ENCODE measurements around the gene HSPA12A.

Gene HSPA12A

DNA sequence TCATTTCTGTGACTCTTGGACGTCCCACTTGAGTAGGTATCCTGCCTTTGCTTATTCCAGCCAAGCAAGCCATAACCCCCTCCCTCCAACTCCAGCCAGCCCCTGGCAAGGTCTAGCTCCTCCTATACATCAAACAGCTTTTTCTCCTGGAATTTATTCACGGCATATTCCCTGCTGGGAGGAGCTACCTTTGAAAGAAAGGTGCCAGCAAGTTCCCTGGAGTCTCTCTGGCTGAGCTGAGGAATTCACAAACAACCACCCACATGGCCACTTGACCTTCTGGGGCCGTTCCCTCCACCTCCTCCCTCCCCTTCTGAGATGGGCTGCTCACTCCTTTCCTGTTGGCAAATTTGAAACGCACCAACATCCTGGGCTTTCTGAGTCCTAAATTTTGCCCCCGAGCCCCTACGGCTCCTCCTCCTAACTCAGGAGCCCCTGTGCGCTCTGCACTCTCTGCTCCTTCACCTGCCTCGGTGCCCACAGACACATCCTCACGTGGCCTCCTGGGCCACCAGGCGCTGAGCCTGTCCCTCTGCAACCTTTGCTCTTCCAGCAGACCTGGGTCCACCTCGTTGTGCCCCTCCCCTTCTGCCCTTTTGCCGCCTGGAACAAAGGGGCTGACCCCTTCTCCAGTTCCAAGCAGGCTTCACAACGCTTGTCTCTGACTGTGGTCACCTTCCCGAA lies 48.0 kb downstream of the HSPA12A start:
- DNase-seq (ENCODE audit: extremely low read depth in 1 of 2, low read depth in 1 of 2), result no peak

GRCh38 chr10:116692225-116692624 lies 50.1 kb downstream of the HSPA12A start:
- no peak for DNase-seq (ENCODE audit: extremely low read depth in 1 of 2, low read depth in 1 of 2)

- DNase-seq (ENCODE audit: extremely low read depth in 1 of 2, low read depth in 1 of 2), result no peak
Measured at GRCh38 chr10:116691635-116692034, 50.7 kb downstream of the HSPA12A start.

DNA sequence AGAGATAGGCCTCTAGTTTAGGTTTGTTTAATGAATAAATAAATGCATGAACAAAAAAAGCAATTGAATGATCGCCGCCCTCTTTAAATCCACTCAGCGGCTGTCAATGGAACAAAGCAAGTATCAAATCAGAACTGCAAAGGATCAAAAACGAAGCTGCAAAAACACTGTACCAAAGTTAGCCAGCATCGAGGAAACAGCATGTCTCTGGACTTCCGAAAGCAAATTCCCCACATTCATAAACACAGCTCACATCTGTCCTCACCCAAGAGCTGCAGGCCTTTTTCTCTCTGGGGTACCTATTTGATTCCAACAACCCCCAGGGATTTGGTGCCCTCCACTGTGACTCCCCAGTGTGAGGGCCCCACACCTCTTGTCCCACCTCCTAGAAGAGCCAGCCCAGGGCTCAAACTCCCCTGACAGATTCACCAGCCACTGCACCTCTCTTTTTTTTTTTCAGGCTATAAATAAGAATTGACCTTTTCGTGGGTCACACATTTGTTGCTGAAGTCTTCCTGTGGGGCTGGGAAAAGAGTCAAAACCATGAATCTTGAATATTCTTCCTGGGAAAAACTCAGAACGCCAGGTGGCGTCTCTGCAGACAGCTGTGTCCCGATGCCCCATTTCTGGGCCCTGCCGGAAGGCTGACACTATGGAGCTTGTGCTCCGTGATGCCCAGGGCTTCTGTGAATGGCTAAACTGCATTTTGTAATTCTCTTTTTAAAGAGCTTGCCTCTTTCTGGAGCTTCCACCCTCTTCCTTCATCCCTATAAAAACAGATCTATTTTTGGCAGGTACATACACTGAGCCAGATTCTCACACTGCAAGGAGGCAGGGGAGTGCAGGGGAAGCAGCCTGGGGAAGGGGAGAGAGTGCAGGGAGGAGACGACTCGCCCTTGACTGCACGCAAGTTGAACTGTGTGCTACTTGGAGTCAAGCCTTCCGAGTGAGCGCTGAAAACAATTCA lies 51.7 kb downstream of the HSPA12A start:
- no peak for DNase-seq (ENCODE audit: extremely low read depth in 1 of 2, low read depth in 1 of 2)

- no peak for DNase-seq (ENCODE audit: extremely low read depth in 1 of 2, low read depth in 1 of 2)
Measured at GRCh38 chr10:116689744-116690143, 52.6 kb downstream of the HSPA12A start.

GRCh38 chr10:116688741-116689495 lies 53.4 kb downstream of the HSPA12A start:
- DNase-seq (ENCODE audit: extremely low read depth in 1 of 2, low read depth in 1 of 2), result no peak

GRCh38 chr10:116688241-116688711 lies 54.1 kb downstream of the HSPA12A start:
- no peak for DNase-seq (ENCODE audit: extremely low read depth in 1 of 2, low read depth in 1 of 2)

DNA sequence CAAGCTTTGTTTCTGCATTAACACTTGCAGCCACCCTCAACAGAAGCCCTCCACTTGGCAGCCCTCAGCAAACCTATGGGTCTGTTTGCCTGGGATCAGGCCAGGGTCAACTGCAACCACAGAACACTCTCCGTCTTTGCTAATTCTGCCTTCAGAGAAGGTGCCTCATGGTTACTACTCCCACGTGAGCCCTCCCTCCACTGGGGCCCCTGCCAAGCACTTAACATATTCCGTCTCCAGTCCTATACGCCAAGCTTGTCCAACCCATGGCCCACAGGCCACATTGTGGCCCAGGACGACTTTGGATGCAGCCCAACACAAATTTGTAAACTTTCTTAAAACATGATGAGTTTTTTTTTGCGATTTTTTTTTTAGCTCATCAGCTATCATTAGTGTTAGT lies 54.7 kb downstream of the HSPA12A start:
- no peak for DNase-seq (ENCODE audit: extremely low read depth in 1 of 2, low read depth in 1 of 2)

- DNase-seq (ENCODE audit: extremely low read depth in 1 of 2, low read depth in 1 of 2), result no peak
Measured at GRCh38 chr10:116686632-116687031, 55.7 kb downstream of the HSPA12A start.

GRCh38 chr10:116685807-116686206 lies 56.6 kb downstream of the HSPA12A start:
- no peak for DNase-seq (ENCODE audit: extremely low read depth in 1 of 2, low read depth in 1 of 2)

- no peak for DNase-seq (ENCODE audit: extremely low read depth in 1 of 2, low read depth in 1 of 2)
Measured at GRCh38 chr10:116684781-116685180, 57.6 kb downstream of the HSPA12A start.

DNA sequence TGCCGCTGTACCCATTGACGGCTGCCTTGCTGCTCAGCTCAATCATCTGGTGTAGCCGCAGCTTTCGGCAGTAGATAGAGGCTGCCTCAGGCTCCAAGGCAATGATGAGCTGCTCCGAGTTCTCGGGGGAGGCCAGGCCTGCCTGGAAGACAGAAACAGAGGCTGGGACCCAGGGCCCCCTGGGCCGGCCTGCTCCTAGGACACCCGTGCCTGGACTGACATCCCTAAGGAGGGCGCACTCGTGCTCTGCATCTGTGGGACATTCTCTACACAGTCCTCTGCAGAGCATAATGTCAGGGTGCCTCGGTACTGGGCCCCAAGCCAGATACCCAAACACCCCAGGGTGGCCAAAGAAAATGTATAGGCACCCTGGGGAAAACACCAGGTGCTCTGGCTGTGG lies 58.5 kb downstream of the HSPA12A start:
- DNase-seq (ENCODE audit: extremely low read depth in 1 of 2, low read depth in 1 of 2), result no peak

GRCh38 chr10:116683166-116683565 lies 59.2 kb downstream of the HSPA12A start:
- no peak for DNase-seq (ENCODE audit: extremely low read depth in 1 of 2, low read depth in 1 of 2)

DNA sequence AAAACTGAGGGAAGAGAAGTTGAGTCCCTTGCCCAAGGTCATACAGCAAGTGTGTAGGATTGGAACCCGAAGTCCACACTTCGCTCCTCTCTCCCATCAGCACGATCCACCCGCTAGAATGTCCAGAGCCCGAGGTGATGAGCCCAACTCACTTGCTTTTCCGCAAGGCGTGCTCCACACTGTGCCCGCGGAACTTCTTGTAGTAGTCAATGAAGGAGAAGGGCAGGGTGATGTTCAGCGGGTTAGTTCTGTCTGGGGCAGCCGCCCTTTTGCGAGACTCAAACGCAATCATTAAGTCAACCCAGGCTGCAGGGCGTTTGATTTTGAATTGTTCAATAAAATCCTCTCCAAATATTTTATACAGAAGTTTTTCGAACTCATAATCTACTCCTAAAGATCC lies 63.0 kb downstream of the HSPA12A start:
- DNase-seq (ENCODE audit: extremely low read depth in 1 of 2, low read depth in 1 of 2), result no peak

GRCh38 chr10:116676633-116677032 lies 65.7 kb downstream of the HSPA12A start:
- DNase-seq (ENCODE audit: extremely low read depth in 1 of 2, low read depth in 1 of 2), result no peak

DNA sequence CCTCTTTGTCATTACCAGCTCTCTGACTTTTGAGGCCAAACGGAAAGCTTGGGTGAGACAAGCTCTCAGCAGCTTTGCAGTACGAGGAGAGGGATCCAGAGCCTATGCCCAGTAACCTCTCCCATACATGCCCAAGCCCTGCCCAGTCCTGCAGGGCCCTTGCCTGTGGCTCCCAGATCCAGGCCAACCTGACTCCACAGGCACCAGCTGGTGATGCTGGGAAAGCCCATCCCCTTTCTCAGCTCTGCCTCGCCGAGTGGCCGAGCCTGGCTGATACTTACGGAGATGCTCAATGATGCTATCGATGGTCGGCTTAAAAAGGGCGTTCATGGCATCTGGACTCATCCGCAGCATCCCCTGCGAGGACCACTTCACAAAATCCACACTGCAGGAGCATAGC lies 66.2 kb downstream of the HSPA12A start:
- no peak for DNase-seq (ENCODE audit: extremely low read depth in 1 of 2, low read depth in 1 of 2)

DNA sequence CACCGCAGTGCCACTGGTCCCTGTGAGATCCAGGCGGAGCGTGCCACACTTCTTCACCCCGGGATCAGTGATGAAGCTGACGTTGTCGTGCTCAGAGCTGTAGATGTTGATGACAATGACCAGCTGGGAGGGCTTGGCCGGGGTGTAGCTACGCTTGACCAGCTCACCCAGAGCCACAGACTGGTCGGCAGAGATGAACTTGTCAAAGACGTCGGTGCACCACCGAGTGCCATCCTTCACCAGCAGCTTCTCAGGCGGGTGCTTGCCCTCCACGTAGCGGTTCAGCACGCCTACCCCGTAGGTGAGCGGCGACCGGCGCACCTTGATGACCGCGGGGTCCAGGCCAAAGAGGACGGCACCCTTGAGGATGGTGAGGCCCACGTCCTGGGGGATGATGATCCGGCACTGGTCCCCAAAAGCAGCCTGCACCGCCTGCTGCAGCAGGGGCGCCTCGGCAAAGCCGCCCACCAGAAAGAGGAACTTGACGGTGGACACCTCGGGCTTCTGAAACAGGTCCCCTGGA lies 67.4 kb downstream of the HSPA12A start:
- DNase-seq (ENCODE audit: extremely low read depth in 1 of 2, low read depth in 1 of 2), result no peak

- DNase-seq (ENCODE audit: extremely low read depth in 1 of 2, low read depth in 1 of 2), result no peak
Measured at GRCh38 chr10:116673866-116674265, 68.5 kb downstream of the HSPA12A start.

DNA sequence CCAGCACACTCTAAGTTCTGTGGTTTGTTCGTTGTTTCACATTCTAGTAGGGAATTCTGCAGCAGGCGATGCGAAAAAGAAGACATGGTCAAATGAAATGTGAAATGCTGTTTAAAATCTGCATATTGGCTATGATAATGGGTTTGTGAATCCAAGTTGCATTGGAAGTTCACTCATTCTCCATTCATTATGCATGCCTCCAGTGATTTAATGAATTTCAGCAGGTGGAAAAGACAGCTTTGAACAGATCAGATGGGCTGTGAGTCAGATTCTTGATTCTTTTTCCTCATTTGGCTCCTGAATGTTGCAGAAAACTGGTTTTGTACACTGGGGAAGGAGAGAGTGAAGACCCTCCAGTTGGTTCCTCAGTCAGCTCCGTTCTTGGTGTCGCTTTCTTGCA lies 69.5 kb downstream of the HSPA12A start:
- DNase-seq (ENCODE audit: extremely low read depth in 1 of 2, low read depth in 1 of 2), result no peak

- no peak for DNase-seq (ENCODE audit: extremely low read depth in 1 of 2, low read depth in 1 of 2)
Measured at GRCh38 chr10:116671274-116671926, 71.0 kb downstream of the HSPA12A start.
